Neural cell (in vitro differentiated cells): ENCODE measurements around the gene SORL1-AS1.

ENCODE experiments used
- EP300 ChIP-seq: fragments of 450-650 bp; conservative IDR thresholded peaks from 2 replicates; pipeline ENCODE4 v1.6.1; 2014; ENCODE audit warnings: antibody characterized with exemption, mild to moderate bottlenecking, moderate library complexity; ENCODE audit not compliant: poor library complexity, severe bottlenecking
- EZH2 ChIP-seq: fragments of 200-600, 300-800 bp; shearing (Covaris generic), sonication (generic); IDR thresholded peaks from 2 replicates; pipeline ENCODE4 v1.6.1; 2014; ENCODE audit warnings: antibody characterized with exemption, low read length, borderline replicate concordance, mild to moderate bottlenecking; ENCODE audit not compliant: insufficient read depth, poor library complexity, severe bottlenecking
- POLR2AphosphoS5 ChIP-seq: IDR thresholded peaks from 2 replicates; pipeline ENCODE4 v1.6.1; 2012
- TAF1 ChIP-seq: IDR thresholded peaks from 2 replicates; pipeline ENCODE4 v1.6.1; 2012; ENCODE audit warnings: low read depth
- TF ChIP-seq, protein P1 (sequence below): fragments of 450-650 bp; IDR thresholded peaks from 2 replicates; pipeline ENCODE4 v1.5.1; 2014; ENCODE audit warnings: antibody characterized with exemption, mild to moderate bottlenecking, moderate library complexity; ENCODE audit not compliant: poor library complexity, severe bottlenecking
- TF ChIP-seq, protein P2 (sequence below): IDR thresholded peaks from 2 replicates; pipeline ENCODE4 v1.6.1; 2012; ENCODE audit warnings: borderline replicate concordance

DNA sequence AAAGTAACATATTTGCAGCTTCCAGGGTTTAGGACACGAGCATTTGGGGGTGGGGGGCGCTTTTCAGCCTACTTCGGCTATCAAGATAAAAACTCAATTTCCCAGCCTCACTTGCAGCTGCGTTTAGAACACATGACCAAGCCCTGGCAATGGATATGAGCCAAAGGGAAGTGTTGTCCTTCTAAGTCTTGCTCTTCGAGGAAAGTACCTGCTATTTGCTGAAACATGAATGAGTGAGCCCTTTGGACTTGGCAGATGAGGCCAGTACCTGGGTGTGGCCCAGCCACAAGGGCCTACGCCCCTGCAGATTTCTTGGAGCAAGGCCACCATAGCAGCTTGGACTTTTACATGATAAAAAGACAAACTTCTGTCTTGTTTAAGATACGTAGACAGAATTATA is 60.9 kb downstream of the SORL1-AS1 start:
- TF ChIP-seq, protein P1, sequence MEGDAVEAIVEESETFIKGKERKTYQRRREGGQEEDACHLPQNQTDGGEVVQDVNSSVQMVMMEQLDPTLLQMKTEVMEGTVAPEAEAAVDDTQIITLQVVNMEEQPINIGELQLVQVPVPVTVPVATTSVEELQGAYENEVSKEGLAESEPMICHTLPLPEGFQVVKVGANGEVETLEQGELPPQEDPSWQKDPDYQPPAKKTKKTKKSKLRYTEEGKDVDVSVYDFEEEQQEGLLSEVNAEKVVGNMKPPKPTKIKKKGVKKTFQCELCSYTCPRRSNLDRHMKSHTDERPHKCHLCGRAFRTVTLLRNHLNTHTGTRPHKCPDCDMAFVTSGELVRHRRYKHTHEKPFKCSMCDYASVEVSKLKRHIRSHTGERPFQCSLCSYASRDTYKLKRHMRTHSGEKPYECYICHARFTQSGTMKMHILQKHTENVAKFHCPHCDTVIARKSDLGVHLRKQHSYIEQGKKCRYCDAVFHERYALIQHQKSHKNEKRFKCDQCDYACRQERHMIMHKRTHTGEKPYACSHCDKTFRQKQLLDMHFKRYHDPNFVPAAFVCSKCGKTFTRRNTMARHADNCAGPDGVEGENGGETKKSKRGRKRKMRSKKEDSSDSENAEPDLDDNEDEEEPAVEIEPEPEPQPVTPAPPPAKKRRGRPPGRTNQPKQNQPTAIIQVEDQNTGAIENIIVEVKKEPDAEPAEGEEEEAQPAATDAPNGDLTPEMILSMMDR, result no peak
- no peak for TF ChIP-seq TAF1
- no peak for TF ChIP-seq EP300
- TF ChIP-seq, protein P2, sequence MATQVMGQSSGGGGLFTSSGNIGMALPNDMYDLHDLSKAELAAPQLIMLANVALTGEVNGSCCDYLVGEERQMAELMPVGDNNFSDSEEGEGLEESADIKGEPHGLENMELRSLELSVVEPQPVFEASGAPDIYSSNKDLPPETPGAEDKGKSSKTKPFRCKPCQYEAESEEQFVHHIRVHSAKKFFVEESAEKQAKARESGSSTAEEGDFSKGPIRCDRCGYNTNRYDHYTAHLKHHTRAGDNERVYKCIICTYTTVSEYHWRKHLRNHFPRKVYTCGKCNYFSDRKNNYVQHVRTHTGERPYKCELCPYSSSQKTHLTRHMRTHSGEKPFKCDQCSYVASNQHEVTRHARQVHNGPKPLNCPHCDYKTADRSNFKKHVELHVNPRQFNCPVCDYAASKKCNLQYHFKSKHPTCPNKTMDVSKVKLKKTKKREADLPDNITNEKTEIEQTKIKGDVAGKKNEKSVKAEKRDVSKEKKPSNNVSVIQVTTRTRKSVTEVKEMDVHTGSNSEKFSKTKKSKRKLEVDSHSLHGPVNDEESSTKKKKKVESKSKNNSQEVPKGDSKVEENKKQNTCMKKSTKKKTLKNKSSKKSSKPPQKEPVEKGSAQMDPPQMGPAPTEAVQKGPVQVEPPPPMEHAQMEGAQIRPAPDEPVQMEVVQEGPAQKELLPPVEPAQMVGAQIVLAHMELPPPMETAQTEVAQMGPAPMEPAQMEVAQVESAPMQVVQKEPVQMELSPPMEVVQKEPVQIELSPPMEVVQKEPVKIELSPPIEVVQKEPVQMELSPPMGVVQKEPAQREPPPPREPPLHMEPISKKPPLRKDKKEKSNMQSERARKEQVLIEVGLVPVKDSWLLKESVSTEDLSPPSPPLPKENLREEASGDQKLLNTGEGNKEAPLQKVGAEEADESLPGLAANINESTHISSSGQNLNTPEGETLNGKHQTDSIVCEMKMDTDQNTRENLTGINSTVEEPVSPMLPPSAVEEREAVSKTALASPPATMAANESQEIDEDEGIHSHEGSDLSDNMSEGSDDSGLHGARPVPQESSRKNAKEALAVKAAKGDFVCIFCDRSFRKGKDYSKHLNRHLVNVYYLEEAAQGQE, result no peak
- TF ChIP-seq POLR2AphosphoS5, result no peak
- no peak for TF ChIP-seq EZH2
